Fibroblast of upper back skin (primary cell): Measurements from ENCODE around the gene DPEP3.

Experiments
- DNase-seq: peaks from one replicate; pipeline ENCODE4 v3.0.0-alpha.2; 2013

DPEP3 gene

DNA sequence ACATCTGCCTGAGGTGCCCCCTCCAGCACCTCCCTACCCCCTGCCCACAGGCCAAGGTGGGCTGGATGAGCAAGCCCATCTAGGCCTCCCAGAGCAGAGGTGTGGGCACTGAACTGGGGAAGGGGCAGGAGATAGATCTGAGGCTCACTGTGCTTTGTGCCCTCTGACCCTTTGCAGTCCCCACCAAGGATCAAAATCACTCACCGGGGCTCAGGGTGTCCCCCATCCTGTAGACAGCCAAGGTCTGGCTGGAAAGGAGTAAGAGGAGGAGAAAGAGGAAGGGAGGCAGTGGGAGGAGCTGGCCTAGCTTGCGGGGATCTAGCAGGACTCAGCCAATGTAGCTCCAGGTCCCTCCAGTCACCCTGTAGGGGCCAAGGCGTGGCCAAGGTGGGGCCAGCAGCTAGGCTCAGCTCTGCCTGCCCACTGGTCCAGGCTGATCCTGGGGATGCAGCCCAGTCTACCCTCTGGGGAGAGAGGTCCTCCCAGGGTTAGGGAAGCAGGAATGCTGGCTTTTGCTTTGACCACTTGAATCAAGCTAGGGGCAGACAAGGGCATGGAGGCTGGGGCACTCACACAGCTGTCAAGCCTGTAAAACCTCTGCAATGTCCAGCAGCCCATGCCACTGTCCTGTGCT lies 13.6 kb downstream of the DPEP3 start:
- DNase-seq: peak; percentile 19

DNA sequence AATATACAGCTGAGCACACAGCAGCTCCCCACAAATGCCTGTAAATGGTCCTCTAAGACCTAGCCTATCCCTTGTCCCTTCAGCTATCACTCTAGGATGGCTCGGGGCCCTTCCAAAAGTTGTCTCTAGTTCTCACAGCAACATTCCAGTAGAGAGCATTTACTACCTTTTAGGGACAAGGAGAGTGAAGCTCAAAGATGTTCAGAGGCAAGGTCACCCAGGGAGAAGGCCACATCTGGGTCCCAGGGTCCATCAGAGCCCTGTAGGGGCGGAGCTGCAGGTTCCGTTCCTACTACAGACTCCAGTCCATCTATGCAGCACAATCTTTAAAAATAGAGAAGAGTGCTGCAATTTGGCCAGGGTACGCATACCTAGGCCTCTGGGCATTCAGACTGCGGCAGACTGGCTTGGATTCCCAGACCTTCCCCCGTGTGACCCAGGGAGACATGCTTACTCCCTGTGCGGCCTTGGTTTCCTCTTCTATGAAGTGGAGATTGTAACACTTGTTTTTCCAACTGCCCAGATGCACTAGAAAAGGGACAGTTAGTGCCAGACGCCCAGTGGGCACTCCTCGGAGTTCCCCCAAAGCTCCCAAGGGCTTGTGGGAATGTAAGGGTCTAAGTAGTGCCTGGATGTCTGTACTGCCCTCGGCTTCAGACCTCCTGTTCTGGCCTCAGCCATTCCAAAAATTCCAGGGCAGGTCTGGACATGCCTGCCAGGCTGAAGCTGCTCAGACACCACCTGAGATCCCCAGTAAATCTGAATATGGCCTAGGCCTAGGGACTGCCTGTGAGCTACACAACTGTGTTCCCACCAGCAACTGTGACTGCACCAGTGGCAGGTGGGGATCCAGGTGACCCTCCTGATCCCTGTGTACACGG lies 14.4 kb downstream of the DPEP3 start:
- DNase-seq: no peak

DNA sequence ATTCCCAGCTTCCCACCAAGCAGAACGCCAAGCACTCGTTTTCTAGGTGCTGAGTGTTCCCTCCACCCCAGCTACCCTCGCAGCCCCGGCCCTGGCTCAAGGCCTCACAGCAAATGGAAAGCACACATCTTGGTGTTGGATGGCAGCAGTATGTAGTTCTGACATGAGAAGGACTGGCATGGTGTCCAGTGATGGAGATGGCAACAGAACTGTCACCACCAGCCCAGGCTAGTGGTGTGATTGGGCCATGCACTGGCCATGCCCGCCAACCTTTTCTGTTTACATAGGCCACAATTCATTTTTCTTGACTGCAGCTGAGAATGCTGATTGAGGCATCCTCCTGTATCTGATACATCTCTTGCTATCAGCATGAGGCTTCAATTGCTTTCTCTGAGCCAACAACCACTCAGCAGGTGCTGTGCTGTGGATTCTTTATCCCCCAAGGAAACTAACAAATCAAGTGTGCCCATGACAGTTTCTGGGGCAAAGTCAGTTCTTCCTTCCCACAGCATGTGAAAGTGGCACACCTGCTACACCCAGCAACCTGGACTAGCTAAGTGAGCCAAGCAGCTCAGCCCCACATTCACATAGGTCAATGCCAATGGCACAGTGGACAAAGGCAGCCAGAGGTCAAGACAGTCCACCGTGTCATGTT lies 15.7 kb downstream of the DPEP3 start:
- no peak for DNase-seq

DNA sequence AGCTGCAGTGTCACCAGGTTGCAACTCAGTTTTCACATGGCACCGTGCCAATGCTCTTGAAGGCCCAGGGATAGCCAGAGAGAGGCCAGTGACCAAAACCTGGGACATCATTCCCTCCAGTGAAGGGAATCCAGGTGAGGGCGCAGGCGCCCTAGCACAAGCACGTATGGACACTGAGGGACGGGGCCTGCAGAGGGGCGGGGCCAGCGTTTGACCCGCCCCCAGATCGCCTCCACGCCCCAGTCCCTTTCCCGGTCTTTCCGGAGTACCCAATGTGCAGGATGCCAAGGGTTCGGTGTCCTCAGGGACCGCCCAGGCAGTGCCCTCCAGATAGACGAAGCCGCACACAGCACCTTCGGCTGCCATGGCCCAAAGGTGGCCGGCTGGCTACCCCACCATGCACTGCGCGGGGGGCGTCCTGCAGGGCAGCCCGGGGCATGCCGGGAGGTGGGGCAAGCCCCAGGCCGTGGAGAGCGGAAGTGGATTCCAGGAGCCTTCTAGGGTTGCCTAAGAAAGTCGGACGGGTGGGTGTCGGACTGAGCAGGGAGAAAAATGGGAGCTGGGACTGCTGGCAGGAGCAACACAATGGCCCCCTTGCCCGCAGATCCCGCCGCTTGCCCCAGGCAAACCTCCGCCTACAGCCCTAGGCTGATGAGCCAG lies 16.5 kb downstream of the DPEP3 start:
- no peak for DNase-seq

DNA sequence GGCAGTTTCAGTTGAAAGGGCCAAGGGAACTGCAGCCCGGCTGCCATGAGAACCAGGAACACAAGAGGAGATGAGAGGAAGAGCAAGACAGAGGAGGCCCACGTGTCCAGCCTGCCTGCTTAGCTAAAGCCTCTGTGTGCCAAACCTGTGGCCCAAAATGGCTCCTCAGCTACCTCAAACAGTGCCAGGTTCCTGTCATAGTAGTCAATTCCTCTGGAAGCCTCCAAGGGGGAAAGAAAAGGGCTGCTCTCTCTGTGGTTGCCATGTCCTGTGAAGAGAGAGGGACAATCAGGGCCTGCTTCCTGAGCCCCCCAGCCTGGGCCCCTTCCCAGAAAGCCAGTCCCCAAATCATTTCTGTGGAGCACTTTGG lies 17.0 kb downstream of the DPEP3 start:
- DNase-seq: no peak

DNA sequence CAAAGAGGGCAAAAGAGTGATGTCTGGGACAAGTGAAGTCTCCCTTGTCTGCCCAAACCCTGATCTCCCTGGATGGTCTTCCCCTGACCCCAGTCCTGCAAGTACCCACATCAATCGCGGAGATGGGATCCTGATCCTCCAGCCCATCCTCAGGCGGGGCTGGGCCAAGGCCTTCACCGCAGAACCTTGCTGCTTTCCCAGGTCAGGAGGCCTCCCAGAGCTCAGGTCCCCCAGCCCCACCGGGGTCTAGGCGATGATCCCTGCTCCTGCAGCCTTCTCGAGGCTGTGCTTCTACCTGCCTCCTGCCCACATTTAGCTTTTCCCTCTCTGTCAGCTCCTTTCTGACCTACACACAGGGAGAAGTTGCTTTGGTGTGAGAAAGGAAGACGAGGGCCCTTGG lies 18.2 kb downstream of the DPEP3 start:
- DNase-seq: no peak

DNA sequence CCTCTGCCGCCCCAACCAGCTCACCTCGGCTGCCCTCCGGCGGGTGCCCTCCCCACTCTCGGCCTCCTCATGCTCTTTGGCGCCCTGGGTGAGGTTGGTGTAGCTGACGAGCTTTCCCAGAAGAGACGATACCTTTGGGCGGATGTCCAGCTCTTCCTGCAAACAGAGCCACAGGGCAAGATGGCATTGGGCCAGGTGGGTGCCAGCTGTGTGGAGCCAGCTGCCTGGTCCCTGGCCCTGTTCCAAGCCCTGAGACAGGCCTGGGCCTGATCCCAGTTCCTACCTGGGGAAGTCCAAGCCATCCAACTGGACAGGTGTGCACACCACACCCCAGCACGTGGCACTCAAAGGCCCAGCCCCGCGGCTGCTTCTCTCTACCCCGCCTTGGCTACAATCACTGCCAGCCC lies 18.7 kb downstream of the DPEP3 start:
- DNase-seq: no peak

DNA sequence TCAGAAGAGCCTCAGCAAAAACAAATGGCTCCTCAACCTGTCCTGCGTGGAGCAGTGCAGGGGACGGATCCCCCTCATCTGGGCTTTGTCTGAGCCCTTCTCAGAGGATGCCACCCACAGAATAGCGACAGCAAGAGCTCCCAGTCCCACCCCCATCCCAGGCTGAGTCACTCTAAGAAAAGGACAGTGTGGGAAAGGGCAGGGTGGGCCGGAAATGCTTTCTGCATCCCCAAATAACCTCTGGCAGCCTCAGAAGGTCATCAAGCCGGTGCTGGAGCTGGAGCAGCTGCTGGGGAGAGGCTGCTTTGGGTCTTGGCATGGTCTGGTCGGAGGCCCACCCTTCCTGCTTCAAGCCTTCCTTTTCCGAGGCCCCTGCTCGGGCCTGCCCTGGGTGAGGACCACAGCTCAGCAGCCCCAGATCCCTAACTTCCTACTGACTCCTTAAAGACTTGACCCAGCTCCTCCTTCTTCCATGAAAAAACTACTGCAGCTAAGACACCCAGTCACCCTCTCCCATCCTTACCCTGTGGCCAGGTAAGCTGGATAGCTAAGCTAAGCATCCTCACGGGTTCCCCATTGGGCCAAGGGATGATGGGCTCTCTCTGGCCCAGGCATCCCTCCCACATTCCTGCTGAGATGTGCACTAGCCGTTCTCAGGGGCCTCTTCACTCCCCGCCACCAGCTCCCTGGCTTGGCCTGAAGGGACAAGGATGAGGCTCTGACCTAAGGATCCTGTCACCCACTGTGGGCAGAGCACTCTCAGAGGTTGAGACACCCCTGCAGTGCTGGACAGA lies 20.6 kb downstream of the DPEP3 start:
- no peak for DNase-seq

DNA sequence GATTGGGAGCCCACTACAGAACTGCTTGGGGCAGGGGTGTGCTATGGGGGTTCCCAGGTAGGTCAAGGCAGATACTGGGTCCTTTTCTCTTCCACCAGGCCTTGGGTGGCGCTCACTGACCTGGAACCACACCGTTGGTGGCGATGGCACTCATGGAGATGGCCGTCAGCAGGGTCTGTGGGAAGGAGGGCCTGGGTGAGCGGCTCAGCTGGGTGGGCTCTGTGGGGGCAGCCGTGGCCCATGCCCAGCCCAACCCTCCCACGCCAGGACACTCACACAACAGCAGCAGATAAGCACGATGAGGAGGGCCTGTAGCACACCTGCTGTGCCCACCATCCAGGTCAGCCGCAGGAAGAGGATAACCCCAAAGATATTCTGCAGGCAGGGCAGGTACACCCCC lies 22.7 kb downstream of the DPEP3 start:
- no peak for DNase-seq

DNA sequence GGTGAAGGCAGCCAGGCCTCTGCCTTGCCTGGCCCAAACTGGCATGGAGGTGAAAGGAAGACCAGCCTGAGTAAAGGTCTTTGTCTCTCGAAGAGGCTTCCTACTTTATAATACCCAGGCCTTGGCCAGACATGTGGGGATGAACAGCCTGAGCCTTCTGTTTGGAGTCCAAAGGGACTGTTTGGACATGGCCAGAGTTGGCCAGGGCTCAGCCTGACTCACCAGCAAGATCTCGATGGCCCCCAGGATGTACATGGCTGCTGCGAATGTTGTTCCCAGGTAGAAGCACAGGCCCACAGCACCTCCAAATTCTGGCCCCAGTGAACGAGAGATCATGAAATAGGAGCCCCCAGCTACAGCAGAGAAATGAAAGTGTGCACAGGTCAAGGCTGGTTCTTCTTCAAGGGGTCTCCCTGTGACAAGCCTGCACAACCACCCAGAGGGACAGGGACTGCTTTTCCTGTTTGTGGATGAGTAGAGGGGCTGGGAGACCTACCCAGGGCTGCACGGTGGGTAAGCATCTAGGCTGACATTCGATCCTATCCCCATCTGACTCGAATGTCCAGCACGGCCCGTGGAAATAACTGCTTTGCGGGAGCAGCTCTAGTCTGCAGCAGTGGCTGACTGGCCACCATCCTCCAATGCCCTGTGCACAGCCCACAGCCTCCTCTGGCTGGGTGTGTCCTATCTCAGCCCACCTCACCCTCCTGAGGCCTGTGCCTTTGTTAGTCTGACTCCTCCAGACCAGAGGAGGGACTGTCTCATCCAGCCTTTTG lies 25.7 kb downstream of the DPEP3 start:
- DNase-seq: no peak

DNA sequence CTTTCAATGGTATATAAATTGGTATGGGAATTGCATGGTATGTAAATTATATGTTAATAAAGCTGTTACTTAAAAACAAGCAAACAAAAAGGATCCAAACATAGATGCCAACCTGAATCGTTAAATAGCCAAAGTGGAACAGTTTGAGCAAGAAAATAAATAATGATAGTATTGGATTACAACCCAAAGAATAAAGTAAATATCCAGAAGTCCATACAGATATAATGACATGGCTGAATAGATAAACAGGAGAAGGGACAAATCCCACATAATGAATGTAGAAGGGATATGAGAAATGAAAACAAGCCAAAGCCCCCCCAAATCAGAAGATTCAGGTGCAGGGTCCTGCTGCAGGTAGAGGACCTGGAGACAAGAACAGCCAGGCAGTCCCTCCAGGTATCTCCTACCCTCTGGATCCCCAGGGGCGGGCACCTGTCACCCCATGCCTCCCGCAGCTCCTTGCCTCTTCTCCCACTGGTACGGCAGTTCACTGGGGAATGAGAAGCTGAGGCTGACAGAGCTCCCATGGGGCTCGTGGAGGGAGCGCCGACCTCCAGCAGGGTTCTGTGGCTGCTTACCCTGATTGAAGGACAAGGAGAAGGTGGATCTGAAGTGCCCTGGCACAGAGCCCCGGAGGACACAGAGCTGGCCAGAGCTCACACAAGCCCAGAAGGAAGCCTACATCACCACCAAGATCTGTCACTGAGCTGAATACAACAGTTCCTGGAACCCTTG lies 26.5 kb downstream of the DPEP3 start:
- no peak for DNase-seq

DNA sequence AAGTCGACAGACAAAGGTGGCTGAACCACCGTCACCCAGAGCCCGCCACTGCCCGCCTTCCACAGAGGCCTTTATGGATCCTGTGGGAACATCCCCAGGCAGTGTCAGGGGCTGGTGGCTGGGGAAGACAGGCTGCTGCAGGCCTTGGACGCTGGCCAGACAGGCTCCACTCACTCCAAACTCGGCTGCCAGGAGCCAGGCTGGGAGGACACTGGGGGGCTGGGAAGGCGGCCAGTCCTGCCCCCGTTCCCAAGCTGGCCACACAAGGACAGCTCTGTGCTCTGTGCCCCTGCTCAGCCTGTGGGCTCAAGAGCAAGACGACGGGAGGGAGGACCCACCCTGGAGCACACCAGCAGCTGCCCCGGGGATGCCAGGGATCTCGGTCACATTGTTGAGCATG lies 28.8 kb downstream of the DPEP3 start:
- no peak for DNase-seq

DNA sequence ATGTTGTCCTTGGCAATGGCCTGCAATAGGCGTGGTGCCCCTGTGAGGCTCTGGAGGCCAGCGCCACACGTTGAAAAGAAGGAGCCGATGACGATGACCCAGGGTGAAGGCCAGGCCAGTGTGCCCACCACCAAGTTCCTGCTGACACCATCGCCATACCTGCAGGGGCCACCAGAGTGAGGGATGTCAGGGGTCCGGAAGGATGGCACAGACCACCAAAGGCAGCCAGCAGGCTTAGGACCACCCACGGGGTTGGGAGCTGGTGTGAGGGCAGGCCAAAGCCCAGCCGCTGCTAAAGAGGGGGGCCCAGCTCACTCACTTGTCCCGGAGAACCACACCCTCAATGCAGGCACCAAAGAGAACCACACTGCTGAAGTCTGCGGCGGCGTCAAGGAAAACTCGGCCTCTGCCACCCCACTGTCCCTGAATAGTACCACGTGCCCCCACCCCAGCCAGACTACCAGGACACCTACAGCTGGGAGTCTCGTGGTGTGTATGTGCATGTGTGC lies 29.9 kb downstream of the DPEP3 start:
- DNase-seq: no peak

DNA sequence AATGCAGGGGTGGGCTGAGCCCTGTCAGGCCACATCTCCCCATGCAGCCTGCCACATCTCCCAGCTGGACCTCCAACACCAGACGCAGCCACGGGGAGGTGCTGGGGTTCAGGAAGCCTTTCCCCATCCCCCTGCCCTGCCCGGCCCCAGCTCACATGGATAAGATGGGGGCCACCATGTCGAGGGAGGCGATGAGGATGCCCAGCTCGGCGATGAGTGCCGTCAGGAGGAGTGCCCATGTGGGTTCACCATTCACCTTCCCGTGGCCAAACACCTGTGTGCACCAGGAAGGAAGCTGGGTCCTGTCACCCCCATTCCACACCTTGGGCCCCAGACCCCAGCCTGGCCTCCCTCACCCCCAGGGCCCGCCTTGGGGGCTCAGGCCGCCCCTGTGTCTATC lies 30.7 kb downstream of the DPEP3 start:
- no peak for DNase-seq

DNA sequence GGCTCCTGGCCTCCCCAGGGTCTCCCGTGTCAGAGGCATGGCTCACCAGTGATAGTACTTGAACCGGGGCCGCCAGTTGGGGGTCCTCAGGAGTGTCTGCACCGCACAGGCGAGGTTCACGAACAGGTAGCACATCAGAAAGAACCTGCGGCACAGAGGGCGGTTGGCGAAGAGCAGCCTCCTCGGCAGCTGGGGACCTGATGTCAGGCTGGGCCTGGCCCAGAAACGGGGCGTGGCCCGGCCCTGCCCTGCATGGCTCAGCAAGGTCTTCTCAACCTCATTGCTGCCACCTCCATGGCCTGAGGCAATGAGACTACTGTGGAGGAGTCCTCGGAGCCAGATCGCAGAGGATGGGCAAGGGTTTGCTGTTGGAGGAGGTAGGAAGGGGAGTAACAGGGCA lies 32.3 kb downstream of the DPEP3 start:
- DNase-seq: no peak

DNA sequence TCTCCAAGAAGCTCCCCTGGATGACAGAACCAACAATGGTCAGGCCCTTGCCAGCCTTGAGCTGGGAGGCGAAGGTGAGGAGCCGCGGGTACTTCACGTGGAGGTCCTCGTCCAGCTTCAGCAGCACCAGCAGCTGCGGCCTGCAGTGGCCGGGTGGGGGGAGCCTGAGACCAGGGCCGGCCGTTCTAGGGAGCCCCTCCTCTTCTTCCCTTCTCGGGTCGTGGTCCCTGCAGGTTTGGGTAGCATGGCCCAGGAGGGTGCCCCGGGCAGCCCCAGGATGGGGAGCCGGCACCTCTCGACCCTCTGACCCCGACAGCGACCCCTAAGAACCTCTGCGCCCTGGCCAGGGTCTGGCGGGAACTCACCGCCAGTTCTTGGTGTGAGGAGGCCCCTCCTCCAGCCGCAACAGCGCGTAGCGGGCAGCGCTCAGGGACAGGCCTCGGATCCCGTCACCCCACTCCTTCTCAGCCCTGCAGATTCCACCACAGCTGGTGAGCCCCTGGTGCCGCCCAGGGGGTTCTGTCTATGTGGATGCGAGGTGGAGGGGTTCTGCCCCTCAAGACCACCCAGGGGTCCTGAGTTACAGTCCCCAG lies 33.2 kb downstream of the DPEP3 start:
- no peak for DNase-seq

DNA sequence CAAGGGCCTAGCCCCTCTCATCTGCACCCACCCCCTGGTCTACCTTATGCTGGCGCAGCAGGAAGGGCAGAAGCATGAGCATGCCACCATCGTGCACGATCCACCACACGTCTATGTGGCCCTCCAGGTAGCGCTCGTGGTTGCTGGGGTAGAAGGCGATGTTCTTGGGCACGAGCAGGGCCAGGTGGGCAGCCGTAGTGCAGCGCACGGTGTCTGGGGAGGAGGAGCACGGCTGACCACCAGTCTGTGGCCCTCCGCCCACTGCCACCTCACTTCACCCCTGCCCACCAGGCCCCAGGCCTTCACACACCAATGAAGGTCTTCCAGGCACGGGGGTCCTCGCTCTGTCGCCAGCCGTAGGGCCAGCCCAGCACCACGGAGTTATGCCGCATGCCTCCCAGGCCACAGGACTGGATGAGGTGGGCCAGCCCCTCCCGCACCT lies 34.1 kb downstream of the DPEP3 start:
- DNase-seq: no peak

DNA sequence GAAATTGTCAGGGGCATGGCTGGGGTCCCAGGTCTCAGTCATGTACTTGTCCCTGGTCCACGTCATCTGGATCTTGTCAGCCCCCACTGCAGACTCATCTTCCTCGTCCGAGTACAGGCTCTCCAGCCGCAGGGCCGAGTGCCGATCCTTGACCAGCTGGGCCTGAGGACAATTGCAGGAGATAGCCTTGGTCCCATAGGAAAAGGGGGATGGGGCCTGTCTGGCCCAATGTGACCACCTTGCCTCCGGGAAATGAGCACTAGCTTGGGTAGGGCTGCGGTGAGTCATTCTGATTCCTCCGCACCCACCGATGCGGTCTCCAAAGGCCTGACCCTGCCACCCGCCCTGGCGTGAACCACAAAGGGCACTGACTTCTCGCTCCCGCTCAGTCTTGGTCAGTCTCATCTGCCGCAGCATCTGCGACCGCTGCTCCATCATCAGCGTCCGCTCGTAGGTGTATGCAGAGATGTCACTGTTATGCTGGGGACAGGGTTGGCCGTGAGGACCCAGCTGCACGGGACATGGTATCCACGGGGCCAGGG lies 34.8 kb downstream of the DPEP3 start:
- DNase-seq: no peak

DNA sequence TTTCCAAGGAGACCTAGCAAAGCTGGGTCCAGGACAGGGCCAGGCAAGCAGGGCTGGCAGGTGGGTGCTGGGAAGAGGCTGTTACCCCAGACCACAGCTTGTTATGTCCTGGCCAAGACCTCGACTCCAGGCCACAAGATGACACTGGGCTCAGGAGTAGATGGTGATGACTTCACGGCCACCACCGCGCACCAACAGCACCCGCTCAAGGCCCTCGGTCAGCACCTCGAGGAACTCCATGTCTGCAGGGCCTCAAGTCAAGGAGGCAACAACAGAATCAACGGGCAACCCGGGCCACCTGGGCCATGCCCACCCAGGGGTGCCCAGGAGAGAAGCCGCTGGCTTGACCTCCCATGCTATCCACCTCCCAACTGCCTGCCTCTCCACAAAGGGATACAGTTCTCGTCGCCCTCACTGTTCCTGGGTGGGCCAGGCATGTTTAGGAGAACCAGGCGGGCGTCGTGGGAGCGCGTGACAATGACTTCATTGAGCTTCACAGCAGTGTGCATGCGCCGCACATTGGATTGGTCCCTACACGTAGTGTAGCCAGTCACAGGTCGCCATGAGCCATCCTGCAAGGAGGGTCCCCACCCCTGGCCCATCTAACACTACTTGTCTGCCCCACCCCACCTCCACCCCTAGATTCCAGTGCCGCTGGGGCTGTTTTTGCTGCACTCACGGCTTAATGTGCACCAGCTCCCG lies 35.5 kb downstream of the DPEP3 start:
- no peak for DNase-seq
